ENCODE data around the gene CR1L.

CR1L gene

GRCh38 chr1:207649210-207649753 is 4.3 kb downstream of the CR1L start:
- Histone ChIP-seq H3K4me3 (replicated peaks; ENCODE audit: insufficient read depth, low read length) (no peak overlapping the region), H3K27ac (replicated peaks) (no peak overlapping the region), H3K27me3 (ENCODE audit: insufficient read depth, poor library complexity, severe bottlenecking) (no peaks in the 10 kb centered on the region)
- DNase-seq (ENCODE audit: low read depth in 1 of 2, low spot score in 1 of 2), result no peak
- TF ChIP-seq, protein P1, sequence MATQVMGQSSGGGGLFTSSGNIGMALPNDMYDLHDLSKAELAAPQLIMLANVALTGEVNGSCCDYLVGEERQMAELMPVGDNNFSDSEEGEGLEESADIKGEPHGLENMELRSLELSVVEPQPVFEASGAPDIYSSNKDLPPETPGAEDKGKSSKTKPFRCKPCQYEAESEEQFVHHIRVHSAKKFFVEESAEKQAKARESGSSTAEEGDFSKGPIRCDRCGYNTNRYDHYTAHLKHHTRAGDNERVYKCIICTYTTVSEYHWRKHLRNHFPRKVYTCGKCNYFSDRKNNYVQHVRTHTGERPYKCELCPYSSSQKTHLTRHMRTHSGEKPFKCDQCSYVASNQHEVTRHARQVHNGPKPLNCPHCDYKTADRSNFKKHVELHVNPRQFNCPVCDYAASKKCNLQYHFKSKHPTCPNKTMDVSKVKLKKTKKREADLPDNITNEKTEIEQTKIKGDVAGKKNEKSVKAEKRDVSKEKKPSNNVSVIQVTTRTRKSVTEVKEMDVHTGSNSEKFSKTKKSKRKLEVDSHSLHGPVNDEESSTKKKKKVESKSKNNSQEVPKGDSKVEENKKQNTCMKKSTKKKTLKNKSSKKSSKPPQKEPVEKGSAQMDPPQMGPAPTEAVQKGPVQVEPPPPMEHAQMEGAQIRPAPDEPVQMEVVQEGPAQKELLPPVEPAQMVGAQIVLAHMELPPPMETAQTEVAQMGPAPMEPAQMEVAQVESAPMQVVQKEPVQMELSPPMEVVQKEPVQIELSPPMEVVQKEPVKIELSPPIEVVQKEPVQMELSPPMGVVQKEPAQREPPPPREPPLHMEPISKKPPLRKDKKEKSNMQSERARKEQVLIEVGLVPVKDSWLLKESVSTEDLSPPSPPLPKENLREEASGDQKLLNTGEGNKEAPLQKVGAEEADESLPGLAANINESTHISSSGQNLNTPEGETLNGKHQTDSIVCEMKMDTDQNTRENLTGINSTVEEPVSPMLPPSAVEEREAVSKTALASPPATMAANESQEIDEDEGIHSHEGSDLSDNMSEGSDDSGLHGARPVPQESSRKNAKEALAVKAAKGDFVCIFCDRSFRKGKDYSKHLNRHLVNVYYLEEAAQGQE (IDR thresholded peaks at IDR 0.05; ENCODE audit: insufficient replicate concordance, low read depth), result no peak
- TF ChIP-seq GABPA (IDR thresholded peaks at IDR 0.05; ENCODE audit: low read depth) (no peak), POLR2AphosphoS5 (IDR thresholded peaks at IDR 0.05; ENCODE audit: low read depth) (no peak), SPI1 (IDR thresholded peaks at IDR 0.05; ENCODE audit: borderline replicate concordance, low read depth) (no peak)
- TF ChIP-seq, protein P2, sequence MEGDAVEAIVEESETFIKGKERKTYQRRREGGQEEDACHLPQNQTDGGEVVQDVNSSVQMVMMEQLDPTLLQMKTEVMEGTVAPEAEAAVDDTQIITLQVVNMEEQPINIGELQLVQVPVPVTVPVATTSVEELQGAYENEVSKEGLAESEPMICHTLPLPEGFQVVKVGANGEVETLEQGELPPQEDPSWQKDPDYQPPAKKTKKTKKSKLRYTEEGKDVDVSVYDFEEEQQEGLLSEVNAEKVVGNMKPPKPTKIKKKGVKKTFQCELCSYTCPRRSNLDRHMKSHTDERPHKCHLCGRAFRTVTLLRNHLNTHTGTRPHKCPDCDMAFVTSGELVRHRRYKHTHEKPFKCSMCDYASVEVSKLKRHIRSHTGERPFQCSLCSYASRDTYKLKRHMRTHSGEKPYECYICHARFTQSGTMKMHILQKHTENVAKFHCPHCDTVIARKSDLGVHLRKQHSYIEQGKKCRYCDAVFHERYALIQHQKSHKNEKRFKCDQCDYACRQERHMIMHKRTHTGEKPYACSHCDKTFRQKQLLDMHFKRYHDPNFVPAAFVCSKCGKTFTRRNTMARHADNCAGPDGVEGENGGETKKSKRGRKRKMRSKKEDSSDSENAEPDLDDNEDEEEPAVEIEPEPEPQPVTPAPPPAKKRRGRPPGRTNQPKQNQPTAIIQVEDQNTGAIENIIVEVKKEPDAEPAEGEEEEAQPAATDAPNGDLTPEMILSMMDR (IDR thresholded peaks at IDR 0.05; ENCODE audit: insufficient read depth, low read length), result no peak

DNA sequence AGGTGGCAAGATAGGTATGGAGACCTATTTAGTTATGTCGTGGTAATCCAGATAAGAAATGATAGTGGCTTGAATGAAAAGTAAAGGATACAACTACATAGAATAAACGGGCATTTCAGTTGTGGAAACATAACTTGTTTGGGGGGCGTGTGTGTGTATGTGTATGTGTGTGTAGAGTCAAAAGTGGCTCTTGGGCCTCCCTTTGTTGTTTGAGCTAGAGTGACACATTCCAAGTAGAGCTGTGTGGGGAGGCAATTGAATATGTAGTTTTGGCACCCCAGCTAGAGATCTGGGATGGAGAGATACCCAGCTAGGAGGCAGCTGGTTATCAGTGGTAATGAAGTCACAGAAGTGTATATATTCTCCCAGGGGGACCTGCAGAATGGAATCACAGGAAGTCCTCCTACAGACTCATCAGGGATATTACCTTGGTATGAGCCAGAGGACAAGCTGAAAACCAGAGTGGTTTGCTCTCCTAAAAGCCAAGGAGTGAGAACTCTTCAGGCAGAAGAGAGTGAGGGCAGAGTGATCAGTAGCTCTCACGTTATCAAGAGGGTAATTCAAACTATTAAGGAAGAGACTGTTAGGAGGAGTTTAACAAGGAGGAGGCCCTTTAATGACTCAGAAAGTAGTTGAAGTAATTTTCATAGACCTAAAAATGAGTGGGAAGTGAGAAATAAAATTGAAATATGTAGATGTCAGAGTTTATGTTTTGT is 5.1 kb downstream of the CR1L start:
- no peak overlapping the region for H3K27ac ChIP-seq (replicated peaks)
- no peak for TF ChIP-seq SPI1 (IDR thresholded peaks at IDR 0.05; ENCODE audit: borderline replicate concordance, low read depth)
- TF ChIP-seq GABPA (IDR thresholded peaks at IDR 0.05; ENCODE audit: low read depth), result no peak
- TF ChIP-seq, protein P2 (IDR thresholded peaks at IDR 0.05; ENCODE audit: insufficient read depth, low read length), result no peak
- TF ChIP-seq, protein P1 (IDR thresholded peaks at IDR 0.05; ENCODE audit: insufficient replicate concordance, low read depth), result no peak
- no peak for TF ChIP-seq POLR2AphosphoS5 (IDR thresholded peaks at IDR 0.05; ENCODE audit: low read depth)
- no peak for DNase-seq (ENCODE audit: low read depth in 1 of 2, low spot score in 1 of 2)
- H3K4me3 ChIP-seq (replicated peaks; ENCODE audit: insufficient read depth, low read length), result no peak overlapping the region
- H3K27me3 ChIP-seq (ENCODE audit: insufficient read depth, poor library complexity, severe bottlenecking), result peaks cover 4% of the 10 kb centered on the region

GRCh38 chr1:207651583-207651982 is 6.7 kb downstream of the CR1L start:
- TF ChIP-seq GABPA (IDR thresholded peaks at IDR 0.05; ENCODE audit: low read depth) (no peak), POLR2AphosphoS5 (IDR thresholded peaks at IDR 0.05; ENCODE audit: low read depth) (no peak), SPI1 (IDR thresholded peaks at IDR 0.05; ENCODE audit: borderline replicate concordance, low read depth) (no peak)
- TF ChIP-seq, protein P1 (IDR thresholded peaks at IDR 0.05; ENCODE audit: insufficient replicate concordance, low read depth), result no peak
- TF ChIP-seq, protein P2 (IDR thresholded peaks at IDR 0.05; ENCODE audit: insufficient read depth, low read length), result no peak
- no peak for DNase-seq (ENCODE audit: low read depth in 1 of 2, low spot score in 1 of 2)
- Histone ChIP-seq H3K27ac (replicated peaks) (no peak overlapping the region), H3K4me3 (replicated peaks; ENCODE audit: insufficient read depth, low read length) (no peak overlapping the region), H3K27me3 (ENCODE audit: insufficient read depth, poor library complexity, severe bottlenecking) (peaks cover 4% of the 10 kb centered on the region)

All from HL-60 (cell line).